Measurements from ENCODE around the gene DCDC2.
A peak's percentile ranks its signal among the peaks of the same experiment; 100 is the strongest.
"Not testable (repeated sequence)": the region's sequence is repeated elsewhere in the genome, so short reads cannot be mapped to it uniquely, and the experiment has no call there.

The DCDC2 gene
- long read RNA-seq, donor 1, full-length matches to known transcripts, result 21 of 60 reads
- long read RNA-seq, donor 1, partial matches to known transcripts, result 39 of 60 reads
- long read RNA-seq, donor 1, other reads (novel, unspliced or antisense), result 0 of 60 reads
- long read RNA-seq, donor 2, full-length matches to known transcripts, result 16 of 37 reads
- long read RNA-seq, donor 2, partial matches to known transcripts, result 21 of 37 reads
- long read RNA-seq, donor 2, other reads (novel, unspliced or antisense), result 0 of 37 reads
- long read RNA-seq, donor 3, full-length matches to known transcripts, result 17 of 30 reads
- long read RNA-seq, donor 3, partial matches to known transcripts, result 13 of 30 reads
- long read RNA-seq, donor 3, other reads (novel, unspliced or antisense), result 0 of 30 reads
- long read RNA-seq, donor 4, full-length matches to known transcripts, result 21 of 72 reads
- long read RNA-seq, donor 4, partial matches to known transcripts, result 51 of 72 reads
- long read RNA-seq, donor 4, other reads (novel, unspliced or antisense), result 0 of 72 reads
- long read RNA-seq, donor 5, full-length matches to known transcripts, result 18 of 26 reads
- long read RNA-seq, donor 5, partial matches to known transcripts, result 8 of 26 reads
- long read RNA-seq, donor 5, other reads (novel, unspliced or antisense), result 0 of 26 reads
- long read RNA-seq, donor 6, full-length matches to known transcripts, result 14 of 52 reads
- long read RNA-seq, donor 6, partial matches to known transcripts, result 38 of 52 reads
- long read RNA-seq, donor 6, other reads (novel, unspliced or antisense), result 0 of 52 reads
- long read RNA-seq, donor 7, full-length matches to known transcripts, result 27 of 104 reads
- long read RNA-seq, donor 7, partial matches to known transcripts, result 77 of 104 reads
- long read RNA-seq, donor 7, other reads (novel, unspliced or antisense), result 0 of 104 reads
- long read RNA-seq, donor 8, full-length matches to known transcripts, result 27 of 53 reads
- long read RNA-seq, donor 8, partial matches to known transcripts, result 26 of 53 reads
- long read RNA-seq, donor 8, other reads (novel, unspliced or antisense), result 0 of 53 reads

- peak; percentile 83 for DNase-seq
Observed at GRCh38 chr6:24357336-24358218, at the start of gene DCDC2. Gene DCDC2, minus strand, starts transcription at chr6:24358059. Its CDS starts 309 bp downstream, at chr6:24357750.

- DNase-seq, result no peak
Observed at GRCh38 chr6:24405262-24405661, 47.4 kb upstream of the DCDC2 start.

DNA sequence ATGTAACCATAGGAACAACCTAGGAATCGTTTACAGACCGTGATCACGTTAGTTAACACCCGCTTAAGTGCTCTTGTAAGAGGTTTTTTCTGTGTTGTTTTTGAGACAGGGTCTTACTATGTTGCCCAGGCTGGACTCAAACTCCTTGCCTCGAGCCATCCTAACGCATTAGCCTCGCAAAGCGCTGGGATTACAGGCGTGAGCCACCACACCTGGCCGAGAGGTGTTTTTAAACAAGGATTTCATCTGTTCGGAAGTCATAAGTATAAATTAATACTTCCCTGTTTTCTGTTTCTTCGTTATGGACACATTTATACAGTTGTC is 45.6 kb upstream of the DCDC2 start:
- DNase-seq, result no peak

- DNase-seq, result peak; percentile 87
Observed at GRCh38 chr6:24402697-24403500, 45.0 kb upstream of the DCDC2 start, which contains the start of gene MRS2. Gene MRS2, plus strand, starts transcription at chr6:24402936. Its CDS starts 111 bp downstream, at chr6:24403047.

DNA sequence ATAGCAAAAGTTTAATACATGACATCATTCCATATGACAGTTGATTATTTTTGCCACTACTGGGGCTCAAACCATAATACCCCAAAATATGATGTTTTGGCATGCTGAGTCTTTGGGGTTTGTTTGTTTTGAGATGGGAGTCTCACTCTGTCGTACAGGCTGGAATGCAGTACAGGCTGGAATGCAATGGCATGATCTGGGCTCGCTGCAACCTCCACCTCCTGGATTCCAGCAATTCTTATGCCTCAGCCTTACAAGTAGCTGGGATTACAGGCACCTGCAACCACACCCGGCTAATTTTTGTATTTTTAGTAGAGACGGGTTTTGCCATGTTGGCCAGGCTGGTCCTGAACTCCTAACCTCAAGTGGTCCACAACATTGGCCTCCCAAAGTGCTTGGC is 43.6 kb upstream of the DCDC2 start:
- no peak for DNase-seq

DNA sequence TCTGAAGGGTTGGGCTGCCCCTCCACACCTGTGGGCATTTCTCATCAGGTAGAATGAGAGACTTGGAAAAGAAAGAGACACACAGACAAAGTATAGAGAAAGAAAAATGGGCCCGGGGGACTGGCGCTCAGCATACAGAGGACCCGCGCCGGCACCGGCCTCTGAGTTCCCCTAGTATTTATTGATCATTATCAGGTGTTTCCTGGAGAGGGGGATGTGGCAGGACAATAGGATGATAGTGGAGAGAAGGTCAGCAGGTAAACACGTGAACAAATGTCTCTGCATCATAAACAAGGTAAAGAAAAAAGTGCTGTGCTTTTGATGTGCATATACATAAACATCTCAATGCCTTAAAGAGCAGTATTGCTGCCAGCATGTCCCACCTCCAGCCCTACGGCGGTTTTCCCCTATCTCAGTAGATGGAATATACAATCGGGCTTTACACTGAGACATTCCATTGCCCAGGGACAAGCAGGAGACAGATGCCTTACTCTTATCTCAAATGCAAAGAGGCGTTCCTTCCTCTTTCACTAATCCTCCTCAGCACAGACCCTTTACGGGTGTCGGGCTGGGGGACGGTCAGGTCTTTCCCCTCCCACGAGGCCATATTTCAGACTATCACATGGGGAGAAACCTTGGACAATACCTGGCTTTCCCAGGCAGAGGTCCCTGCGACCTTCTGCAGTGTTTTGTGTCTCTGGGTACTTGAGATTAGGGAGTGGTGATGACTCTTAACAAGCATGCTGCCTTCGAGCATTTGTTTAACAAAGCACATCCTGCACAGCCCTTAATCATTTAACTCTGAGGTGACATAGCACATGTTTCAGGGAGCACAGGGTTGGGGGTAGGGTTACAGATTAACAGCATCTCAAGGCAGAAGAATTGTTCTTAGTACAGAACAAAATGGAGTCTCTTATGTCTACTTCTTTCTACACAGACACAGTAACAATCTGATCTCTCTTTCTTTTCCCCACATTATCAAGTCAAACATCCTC is 42.5 kb upstream of the DCDC2 start:
- DNase-seq, result not testable (repeated sequence)

DNA sequence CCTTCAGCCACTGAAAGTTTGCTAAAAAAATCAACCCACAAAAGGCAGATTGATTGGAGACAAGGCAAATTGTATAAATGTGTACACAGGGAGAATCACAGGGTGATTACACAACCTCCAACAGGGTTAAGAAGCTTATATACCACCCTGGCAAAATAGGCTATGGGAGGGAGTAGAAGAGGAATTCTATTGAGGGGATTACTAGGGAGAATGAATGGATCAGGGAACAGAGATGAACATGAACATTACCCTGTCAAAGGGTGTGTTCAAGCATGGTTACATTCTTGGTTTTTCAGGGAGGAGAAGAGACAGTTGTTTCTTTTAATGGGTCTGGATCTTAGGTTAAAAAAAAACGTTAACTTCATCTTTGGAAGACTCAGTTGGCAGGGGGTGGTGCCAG is 39.8 kb upstream of the DCDC2 start:
- no peak for DNase-seq

- no peak for DNase-seq
Observed at GRCh38 chr6:24396824-24397223, 39.0 kb upstream of the DCDC2 start.

DNA sequence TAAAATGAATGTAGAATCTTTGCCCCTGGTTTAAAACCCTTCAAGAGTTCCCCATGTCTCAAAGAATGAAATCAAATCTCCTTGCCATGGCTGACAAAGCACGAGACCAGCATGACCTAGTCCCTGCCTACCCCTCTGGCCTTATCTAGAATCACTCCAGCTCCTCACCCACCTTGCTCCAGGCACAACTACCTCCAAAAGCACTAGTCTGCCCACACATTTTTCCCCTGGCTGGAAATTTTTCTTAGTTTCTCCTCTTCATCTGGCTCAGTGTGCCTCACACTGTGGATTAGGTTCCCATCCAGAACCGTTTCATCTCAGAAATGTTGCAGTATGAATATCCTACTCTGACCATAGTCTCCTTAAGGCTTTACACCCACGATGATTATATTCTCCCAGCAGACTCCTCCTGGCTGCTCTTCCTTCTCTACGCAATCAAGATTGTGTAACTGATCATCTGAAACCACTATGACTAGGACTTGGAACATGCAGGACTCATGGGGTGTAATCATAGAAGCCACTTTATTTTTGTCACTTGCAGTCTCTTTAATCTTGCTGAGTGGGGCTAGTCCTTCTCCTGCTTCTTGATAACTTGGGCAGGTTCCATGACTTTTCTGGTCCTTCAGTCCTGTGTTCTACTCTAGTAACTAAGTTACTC is 37.0 kb upstream of the DCDC2 start:
- DNase-seq, result no peak

GRCh38 chr6:24394061-24394779 is 36.4 kb upstream of the DCDC2 start:
- DNase-seq, result no peak

GRCh38 chr6:24391756-24392405 is 34.0 kb upstream of the DCDC2 start:
- no peak for DNase-seq

DNA sequence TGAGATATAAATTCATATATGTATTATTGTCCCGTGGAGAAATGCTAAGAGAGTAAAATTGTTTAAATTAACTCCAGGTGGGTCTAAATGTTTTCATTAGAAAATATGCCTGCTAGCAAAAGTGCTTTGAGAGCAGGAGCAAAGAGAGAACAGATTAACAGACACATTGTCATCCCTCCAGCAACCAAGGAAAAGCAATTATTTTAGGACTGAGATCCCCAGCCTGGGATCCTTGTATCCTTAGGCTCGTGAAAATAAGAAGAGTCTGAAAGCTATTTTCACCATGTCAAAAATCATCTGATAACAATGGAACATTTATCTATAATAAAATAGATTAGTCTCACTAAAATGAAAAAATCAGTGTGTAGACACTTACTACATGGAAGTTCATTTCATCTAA is 33.3 kb upstream of the DCDC2 start:
- no peak for DNase-seq

- DNase-seq, result no peak
Observed at GRCh38 chr6:24387818-24388217, 30.0 kb upstream of the DCDC2 start.

- DNase-seq, result no peak
Observed at GRCh38 chr6:24385536-24386269, 27.8 kb upstream of the DCDC2 start.

DNA sequence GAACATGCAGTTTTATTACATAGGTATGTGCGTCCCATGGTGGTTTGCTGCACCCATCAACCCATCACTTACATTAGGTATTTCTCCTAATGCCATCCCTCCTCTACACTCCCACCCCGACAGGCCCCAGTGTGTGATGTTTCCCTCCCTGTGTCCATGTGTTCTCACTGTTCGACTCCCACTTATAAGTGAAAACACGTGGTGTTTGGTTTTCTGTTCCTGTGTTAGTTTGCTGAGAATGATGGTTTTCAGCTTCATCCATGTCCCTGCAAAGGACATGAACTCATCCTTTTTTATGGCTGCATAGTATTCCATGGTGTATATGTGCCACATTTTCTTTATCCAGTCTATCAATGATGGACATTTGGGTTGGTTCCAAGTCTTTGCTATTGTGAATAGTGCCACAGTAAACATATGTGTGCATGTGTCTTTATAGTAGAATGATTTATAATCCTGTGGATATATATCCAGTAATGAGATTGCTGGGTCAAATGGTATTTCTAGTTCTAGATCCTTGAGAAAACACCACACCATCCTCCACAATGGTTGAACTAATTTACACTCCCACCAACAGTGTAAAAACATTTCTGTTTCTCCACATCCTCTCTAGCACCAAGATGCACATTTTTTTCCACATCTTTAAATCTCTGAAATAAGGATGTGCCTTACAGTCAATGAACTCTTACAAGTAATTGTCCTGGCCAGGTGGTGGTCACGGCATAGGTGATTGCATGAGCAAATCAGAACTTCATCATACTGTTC is 26.7 kb upstream of the DCDC2 start:
- DNase-seq, result not testable (repeated sequence)

DNA sequence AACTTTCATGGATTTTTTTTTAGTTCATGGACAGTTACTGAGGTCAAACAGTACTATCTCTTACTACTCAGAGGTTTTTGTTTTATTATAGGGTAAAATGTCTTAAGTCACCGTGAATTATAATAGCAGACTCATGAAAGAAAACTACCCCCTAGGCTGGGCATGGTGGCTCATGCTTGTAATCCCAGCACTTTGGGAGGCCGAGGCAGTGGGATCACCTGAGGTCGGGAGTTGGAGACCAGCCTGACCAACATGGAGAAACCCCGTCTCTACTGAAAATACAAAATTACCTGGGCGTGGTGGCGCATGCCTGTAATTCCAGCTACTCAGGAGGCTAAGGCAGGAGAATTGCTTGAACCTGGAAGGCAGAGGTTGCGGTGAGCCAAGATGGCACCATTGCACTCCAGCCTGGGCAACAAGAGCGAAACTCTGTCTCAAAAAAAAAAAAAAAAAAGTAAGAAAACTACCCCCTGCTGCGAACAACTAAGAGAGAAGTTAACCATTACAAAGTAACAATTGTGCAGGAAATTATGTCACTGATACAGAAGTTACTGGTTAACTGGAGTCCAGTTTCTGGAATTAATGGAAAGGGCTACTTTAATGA is 25.1 kb upstream of the DCDC2 start:
- not testable (repeated sequence) for DNase-seq
